Measurements from ENCODE around the gene B2M. TPM values are rescaled to one million over a fixed set of nuclear protein-coding genes. Genes with fewer than 3 reads are reported as not detected.

The B2M gene
- total RNA-seq, 4 donors from 2014 or later, result 2,056 to 2,934 (median 2,402) TPM

DNA sequence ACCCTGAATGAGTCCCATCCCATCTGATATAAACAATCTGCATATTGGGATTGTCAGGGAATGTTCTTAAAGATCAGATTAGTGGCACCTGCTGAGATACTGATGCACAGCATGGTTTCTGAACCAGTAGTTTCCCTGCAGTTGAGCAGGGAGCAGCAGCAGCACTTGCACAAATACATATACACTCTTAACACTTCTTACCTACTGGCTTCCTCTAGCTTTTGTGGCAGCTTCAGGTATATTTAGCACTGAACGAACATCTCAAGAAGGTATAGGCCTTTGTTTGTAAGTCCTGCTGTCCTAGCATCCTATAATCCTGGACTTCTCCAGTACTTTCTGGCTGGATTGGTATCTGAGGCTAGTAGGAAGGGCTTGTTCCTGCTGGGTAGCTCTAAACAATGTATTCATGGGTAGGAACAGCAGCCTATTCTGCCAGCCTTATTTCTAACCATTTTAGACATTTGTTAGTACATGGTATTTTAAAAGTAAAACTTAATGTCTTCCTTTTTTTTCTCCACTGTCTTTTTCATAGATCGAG, 4.5 kb downstream of the B2M start:
- TF ChIP-seq, protein P1, sequence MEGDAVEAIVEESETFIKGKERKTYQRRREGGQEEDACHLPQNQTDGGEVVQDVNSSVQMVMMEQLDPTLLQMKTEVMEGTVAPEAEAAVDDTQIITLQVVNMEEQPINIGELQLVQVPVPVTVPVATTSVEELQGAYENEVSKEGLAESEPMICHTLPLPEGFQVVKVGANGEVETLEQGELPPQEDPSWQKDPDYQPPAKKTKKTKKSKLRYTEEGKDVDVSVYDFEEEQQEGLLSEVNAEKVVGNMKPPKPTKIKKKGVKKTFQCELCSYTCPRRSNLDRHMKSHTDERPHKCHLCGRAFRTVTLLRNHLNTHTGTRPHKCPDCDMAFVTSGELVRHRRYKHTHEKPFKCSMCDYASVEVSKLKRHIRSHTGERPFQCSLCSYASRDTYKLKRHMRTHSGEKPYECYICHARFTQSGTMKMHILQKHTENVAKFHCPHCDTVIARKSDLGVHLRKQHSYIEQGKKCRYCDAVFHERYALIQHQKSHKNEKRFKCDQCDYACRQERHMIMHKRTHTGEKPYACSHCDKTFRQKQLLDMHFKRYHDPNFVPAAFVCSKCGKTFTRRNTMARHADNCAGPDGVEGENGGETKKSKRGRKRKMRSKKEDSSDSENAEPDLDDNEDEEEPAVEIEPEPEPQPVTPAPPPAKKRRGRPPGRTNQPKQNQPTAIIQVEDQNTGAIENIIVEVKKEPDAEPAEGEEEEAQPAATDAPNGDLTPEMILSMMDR (IDR thresholded peaks at IDR 0.05), result no peak
- TF ChIP-seq POLR2A (IDR thresholded peaks at IDR 0.05), result no peak
- WGBS, 2 donors, result 91 to 95% methylated on average over 2 of the region's 2 CpGs
- H3K9me3 ChIP-seq, result no peaks in the 10 kb centered on the region
- H3K4me1 ChIP-seq, result peaks cover 0 to 37% (median 24%) of the 10 kb centered on the region in 4 donors
- H3K27ac ChIP-seq, result peak overlapping the region in 1 of 4 donors; percentile 100
- H3K36me3 ChIP-seq, result peaks cover 0 to 48% (median 20%) of the 10 kb centered on the region in 3 donors
- no peaks in the 10 kb centered on the region for H3K27me3 ChIP-seq
- DNase-seq (ENCODE audit: low spot score in 2 of 2), result no peak
- no peak overlapping the region for H3K4me3 ChIP-seq

DNA sequence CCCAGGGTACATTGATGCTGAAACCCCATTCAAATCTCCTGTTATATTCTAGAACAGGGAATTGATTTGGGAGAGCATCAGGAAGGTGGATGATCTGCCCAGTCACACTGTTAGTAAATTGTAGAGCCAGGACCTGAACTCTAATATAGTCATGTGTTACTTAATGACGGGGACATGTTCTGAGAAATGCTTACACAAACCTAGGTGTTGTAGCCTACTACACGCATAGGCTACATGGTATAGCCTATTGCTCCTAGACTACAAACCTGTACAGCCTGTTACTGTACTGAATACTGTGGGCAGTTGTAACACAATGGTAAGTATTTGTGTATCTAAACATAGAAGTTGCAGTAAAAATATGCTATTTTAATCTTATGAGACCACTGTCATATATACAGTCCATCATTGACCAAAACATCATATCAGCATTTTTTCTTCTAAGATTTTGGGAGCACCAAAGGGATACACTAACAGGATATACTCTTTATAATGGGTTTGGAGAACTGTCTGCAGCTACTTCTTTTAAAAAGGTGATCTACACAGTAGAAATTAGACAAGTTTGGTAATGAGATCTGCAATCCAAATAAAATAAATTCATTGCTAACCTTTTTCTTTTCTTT, 5.8 kb downstream of the B2M start:
- H3K36me3 ChIP-seq, result peaks cover 0 to 48% (median 20%) of the 10 kb centered on the region in 3 donors
- 91 to 95% methylated on average over 2 of the region's 2 CpGs for WGBS, 2 donors
- DNase-seq (ENCODE audit: low spot score in 2 of 2), result no peak

DNA sequence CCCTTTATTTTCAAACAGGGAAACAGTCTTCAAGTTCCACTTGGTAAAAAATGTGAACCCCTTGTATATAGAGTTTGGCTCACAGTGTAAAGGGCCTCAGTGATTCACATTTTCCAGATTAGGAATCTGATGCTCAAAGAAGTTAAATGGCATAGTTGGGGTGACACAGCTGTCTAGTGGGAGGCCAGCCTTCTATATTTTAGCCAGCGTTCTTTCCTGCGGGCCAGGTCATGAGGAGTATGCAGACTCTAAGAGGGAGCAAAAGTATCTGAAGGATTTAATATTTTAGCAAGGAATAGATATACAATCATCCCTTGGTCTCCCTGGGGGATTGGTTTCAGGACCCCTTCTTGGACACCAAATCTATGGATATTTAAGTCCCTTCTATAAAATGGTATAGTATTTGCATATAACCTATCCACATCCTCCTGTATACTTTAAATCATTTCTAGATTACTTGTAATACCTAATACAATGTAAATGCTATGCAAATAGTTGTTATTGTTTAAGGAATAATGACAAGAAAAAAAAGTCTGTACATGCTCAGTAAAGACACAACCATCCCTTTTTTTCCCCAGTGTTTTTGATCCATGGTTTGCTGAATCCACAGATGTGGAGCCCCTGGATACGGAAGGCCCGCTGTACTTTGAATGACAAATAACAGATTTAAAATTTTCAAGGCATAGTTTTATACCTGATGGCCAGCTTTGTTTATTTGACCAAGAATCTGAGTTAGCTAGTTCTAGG, 7.0 kb downstream of the B2M start:
- no peak overlapping the region for H3K4me3 ChIP-seq
- H3K36me3 ChIP-seq, result peaks cover 0 to 48% (median 20%) of the 10 kb centered on the region in 3 donors
- DNase-seq (ENCODE audit: low spot score in 2 of 2), result no peak
- peaks cover 0 to 36% (median 19%) of the 10 kb centered on the region in 4 donors for H3K4me1 ChIP-seq
- H3K27ac ChIP-seq, result peak overlapping the region in 1 of 4 donors; percentile 46
- H3K9me3 ChIP-seq, result no peaks in the 10 kb centered on the region
- TF ChIP-seq EP300 (IDR thresholded peaks at IDR 0.05) (no peak), POLR2A (IDR thresholded peaks at IDR 0.05) (no peak)
- TF ChIP-seq, protein P1 (IDR thresholded peaks at IDR 0.05), result no peak
- 70% methylated on average over 4 of the region's 4 CpGs for WGBS, 2 donors
- H3K27me3 ChIP-seq, result no peaks in the 10 kb centered on the region

More for the DNA sequence above, 5.8 kb downstream of the B2M start:
- peaks cover 0 to 37% (median 24%) of the 10 kb centered on the region in 4 donors for H3K4me1 ChIP-seq
- no peak overlapping the region for H3K4me3 ChIP-seq
- no peaks in the 10 kb centered on the region for H3K9me3 ChIP-seq
- no peak overlapping the region for H3K27ac ChIP-seq
- TF ChIP-seq POLR2A (IDR thresholded peaks at IDR 0.05) (no peak), EP300 (IDR thresholded peaks at IDR 0.05) (no peak)
- TF ChIP-seq, protein P1 (IDR thresholded peaks at IDR 0.05), result no peak
- no peaks in the 10 kb centered on the region for H3K27me3 ChIP-seq

DNA sequence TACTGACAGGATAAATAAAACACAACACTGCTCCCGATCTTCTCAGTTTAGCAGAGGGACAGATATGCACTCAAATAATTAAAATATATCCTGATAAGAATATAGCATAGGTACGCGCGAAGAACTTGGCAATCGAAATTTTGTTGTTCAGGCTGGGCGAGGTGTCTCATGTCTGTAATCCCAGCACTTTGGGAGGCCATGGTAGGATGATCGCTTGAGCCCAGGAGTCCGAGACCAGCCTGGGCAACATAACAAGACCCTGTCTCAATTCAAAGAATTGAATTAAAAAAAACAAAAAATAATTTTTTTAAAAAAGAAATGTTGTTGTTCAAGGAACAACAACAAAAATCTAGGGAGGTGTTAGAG, 7.6 kb downstream of the B2M start:
- H3K4me1 ChIP-seq, result peaks cover 0 to 32% (median 14%) of the 10 kb centered on the region in 4 donors
- TF ChIP-seq EP300 (IDR thresholded peaks at IDR 0.05) (no peak), POLR2A (IDR thresholded peaks at IDR 0.05) (no peak)
- TF ChIP-seq, protein P1 (IDR thresholded peaks at IDR 0.05), result no peak
- H3K27me3 ChIP-seq, result no peaks in the 10 kb centered on the region
- 91 to 94% methylated on average over 8 of the region's 8 CpGs for WGBS, 2 donors
- no peak for DNase-seq (ENCODE audit: low spot score in 2 of 2)
- H3K9me3 ChIP-seq, result no peaks in the 10 kb centered on the region
- peaks cover 0 to 48% (median 20%) of the 10 kb centered on the region in 3 donors for H3K36me3 ChIP-seq
- H3K4me3 ChIP-seq, result no peak overlapping the region
- peak overlapping the region in 2 of 4 donors; percentile 28 to 59 for H3K27ac ChIP-seq
